GM19372 (cell line): ENCODE data around the gene AUNIP.

ENCODE experiments used
- ATAC-seq: cut with Tn5 transposase; IDR thresholded peaks from one replicate; pipeline ENCODE4 v1.9.1; 2021; ENCODE audit warnings: mild to moderate bottlenecking, low read depth, moderate library complexity; ENCODE audit not compliant: unreplicated experiment

Gene AUNIP

DNA sequence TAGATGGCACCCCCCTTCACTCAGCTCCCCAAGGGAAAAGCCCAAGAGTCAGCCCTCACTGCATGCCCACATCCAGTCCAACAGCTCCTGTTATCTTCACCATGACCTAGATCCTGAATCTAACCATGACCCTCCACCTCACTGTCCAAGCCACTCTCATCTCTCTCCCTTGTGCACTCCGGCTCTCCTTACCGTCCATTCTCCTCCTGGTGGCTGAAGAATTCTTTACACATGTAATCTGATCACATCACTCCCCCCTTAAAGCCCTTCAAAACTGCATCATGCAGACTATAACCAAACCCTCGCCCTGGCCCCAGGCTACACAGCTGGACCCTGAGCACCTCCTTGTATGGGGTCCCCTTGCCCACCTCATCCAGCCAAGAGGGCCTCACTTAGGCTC is 30.2 kb upstream of the AUNIP start:
- no peak for ATAC-seq

DNA sequence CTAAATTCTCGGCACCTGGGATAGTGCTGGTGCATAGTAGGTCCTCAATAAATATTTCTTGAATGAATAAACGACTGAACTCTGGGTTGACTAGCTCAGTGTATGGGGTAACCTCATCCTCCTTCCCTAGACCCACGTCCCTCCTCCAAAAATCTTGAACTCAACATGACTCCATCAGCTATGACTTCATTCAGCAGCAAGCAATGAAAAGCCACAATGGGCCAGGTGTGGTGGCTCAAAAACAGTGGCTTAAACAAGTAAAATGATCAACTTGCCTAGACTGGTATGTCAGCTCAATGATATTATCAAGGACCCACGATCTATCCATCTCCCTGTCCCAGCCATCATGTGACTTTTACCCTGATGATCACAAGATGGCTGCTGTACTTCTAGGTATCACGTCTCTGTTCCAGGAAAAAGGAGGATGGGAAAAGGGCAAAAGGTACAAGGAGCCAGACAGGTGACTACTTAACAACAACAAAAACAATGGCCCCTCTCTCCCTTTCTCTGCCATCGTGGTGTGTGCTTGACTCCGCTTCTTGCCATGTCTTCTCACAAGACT is 29.2 kb upstream of the AUNIP start:
- no peak for ATAC-seq

DNA sequence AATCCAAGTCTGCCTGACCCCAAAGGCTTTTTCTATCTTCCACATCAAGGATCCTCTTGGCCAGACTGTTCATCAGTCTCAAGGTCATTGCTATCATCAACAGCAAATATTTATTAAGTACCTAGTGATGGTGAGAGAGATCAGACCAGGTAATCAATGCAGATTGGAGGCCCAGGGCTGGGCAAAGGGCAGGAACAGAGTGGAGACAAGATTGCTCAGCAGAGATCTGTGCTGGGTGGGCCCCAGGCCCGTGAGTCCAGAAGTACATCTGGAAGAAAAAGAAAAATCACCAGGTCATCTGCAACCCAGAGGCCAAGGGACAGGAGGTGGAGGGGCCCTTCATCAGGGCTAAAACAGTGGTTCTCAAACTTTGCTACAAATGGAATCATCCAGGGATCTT is 26.3 kb upstream of the AUNIP start:
- ATAC-seq, result no peak

DNA sequence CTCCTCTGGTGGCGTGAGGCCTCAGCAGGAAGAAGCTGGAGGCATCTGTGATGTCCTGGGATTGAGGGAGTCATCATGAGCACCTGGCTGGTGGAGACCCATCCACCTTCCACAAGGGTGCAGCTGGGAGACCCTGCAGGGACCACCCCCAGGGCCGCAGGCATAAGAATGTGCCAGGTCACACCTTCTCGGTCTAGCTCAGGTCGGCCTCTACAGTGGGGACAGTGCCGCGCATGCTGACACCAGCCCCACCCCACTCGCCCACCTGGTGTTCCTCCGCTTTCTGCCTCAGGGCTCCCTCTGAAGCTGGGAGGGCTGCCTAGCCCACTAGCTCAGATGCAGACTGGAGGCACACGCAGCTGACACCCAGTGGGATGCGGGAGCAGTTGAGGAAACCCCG is 22.0 kb upstream of the AUNIP start:
- no peak for ATAC-seq

DNA sequence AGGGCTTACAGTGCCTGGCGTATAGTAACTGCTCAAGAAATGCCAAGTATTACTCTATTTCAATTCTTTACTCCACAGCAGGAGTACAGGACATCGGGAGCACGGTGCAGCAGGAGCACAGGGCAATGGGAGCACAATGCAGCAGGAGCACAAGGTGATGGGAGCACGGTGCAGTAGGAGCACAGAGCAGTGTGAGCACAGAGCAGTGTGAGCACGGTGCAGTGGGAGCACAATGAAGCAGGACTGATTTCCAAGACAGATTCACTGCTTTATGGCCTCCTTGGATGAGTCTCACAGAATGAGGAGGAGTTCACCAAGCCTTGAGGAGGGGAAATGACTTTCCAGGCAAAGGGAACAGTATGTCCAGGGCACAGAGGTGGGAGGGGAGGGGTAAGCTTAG is 21.3 kb upstream of the AUNIP start:
- ATAC-seq, result no peak

DNA sequence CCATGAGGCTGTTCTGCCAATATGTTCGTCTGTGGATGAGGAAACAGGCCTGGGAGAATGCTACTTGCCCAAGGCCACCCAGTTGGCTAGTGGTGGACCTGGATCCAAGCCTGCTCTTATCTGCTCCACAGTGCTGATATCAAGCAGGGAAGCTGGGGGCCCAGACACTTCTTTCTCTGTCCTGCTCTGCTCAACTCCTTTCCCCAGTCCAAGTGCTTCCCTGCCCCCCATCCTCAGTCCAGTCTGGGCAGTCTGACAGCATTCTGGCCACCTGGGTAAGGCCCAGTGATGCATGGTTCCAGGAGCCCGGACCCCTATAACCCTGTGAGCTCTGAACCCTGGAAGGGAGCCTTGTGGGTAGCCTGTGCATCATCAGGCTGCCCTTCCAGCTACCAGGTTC is 20.4 kb upstream of the AUNIP start:
- no peak for ATAC-seq

DNA sequence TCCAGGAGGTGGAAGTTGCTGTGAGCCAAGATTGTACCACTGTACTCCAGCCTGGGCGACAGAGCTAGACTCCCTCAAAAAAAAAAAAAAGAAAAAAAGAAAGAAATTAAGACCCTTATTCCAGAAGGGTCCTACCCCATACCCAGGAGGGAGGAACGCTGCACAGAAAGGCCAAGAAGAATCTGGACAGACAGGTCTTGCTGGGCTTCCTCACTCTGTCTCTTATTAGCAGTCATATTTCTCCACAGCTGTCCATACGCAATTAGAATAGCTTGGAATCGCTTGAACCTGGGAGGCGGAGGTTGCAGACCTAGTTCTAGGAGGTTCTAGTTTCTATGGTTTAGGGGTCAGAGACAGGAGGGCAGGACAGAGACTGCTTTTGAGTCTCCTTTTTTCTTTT is 19.4 kb upstream of the AUNIP start:
- no peak for ATAC-seq

DNA sequence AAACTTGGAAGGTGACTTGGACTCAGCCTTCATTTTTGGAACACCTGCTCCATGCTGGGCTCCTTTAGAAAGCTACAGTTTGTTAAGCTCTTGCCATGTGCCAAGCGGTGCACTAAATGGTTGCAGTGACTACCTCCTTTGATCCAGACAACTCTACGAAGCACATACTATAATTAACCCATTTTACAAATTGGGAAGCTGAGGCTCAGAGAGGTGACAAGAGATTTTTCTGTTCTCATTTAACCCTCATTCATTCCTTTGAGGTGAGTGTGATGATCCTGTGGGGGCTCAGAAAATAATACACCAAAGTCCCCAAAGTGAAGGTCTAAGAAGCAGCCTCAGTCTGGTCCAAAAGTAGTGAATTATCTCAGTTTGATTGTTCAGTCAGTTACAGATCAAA is 17.9 kb upstream of the AUNIP start:
- ATAC-seq, result no peak

DNA sequence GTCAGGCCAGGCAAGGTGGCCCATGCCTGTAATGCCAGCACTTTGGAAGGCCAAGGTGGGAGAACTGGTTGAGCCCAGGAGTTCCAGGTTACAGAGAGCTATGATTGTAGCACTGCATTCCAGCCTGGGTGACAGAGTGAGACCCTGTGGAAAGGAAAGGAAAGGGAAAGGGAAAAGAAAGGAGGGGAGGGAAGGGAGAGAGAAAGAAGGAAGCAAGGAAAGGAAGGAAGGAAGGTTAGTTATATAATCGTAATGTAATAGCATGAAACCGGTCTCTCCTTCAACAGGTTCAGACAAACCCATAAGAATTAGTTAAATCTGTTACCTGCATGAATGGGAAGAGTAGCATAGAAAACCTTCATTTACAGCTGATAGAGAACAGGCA is 17.4 kb upstream of the AUNIP start:
- no peak for ATAC-seq

DNA sequence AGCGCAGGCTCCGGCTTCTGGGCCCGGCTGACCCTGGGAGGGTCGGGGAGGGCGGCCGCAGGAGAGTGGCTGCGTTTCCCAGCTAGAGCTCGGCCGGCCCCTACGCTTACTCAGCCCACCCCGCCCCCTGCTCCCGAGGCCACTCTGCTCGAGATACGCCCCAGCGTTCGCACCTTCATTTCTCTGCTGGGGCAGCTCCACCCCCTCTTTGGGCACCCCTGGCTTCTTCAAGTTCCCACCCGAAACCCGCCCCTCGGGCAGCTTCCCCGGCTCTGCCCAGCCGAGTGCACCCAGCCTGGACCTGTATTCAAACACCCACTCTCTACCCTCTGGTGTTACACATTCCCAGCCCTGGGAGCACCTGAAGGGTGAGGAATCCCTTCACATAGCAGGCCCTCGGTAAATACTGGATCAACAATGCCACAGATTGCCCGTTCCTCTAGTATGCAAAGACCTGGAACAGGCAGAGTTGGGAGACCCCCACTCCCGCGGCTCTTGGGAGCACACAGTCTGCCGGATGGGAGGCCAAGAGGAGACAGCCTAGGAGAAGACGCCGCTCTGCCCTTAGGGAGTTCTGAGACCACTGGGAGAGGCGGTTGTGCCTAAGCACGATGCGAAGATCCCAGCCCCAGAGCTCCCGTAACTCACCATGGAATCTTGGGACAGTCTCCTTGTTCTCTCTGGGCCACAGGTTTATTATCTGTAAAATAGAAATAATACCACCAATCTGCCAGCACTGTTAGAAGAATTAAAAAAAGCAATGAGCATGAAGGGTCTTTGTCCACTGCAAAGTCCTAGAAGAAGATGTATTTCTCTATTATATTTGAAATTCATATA is 16.8 kb upstream of the AUNIP start:
- ATAC-seq, result peak; percentile 23

DNA sequence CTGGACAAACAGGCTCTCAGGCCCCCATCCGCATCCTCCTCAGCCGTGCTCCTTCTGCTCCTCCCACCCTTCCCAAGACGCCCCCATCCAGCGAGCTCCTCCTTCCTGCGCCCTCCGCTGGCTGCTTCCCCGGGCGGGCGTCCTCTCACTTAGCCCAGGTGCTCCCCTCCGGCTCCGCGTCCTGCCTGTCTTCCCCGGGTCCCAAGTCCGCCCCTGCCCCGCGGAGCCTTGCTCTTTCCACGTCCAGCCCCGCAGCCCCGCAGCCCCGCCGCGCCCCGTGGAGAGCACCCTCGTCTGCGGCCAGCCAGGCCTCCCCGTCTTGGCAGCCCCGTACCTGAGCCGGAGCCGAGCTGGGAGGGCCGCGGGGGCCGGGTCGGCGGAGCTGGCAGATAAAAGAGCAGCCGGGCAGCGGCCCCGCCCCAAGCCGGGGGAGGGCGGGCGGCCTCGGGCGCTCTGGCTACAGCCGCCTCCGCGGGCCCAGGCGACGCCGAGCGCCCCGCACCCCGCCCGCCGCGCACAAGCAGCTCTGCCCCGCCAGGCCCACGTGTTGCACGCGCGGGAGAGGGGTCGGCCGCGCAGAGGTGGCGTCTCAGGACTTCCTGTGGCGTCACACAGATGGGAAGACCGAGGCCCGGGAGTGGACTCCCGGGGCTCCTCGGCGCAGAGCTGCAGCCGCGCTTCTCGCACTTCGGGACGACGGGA is 16.0 kb upstream of the AUNIP start, which contains the start of gene PAQR7:
PAQR7 (minus strand) TSS at position 555 of the 702 bp plus-strand sequence. CDS start 11,869 bp downstream, outside the sequence.
- peak; percentile 62 for ATAC-seq

DNA sequence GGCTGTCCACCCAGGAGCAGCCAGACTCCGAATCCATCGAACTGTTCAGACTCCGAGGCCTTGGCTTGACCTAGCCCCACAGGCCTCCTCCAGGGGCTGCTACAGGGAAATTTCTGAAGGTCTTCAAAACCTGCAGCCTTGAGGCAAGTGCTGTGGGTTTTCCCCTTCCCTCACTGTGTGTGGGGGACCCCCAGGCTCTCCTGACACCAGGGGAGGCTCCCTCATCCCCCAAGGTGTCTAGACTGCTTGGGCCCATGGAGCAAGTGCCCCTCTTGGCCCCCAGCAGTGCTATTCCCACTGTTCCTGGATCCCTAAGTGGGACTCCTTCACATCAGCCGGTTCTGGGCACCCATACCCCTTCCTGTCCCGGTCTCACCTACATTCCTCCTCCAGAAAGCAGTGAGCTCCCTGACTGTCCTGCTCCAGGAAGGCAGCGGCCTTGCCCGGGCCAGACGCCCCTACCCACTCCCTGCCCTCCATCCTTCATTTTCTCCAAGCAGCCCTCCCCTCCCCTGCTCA is 15.4 kb upstream of the AUNIP start:
- no peak for ATAC-seq

DNA sequence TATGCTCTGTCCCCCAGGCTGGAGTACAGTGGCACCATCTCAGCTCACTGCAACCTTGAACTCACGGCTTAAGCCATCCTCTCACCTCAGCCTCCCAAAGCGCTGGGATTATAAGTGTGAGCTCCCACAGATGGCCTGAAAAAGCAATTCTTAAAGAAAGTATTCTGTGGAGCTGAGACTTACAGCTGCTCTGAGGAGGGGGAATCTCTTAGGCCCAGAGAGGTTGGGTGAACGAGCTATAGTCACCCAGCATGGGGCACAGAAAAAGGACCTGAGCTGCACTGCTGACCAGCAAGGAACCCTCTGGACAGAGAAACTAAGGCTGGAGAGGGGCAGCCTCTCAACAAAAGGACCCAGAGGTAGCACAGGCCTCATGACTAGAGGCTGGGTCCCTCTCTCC is 15.0 kb upstream of the AUNIP start:
- ATAC-seq, result no peak

DNA sequence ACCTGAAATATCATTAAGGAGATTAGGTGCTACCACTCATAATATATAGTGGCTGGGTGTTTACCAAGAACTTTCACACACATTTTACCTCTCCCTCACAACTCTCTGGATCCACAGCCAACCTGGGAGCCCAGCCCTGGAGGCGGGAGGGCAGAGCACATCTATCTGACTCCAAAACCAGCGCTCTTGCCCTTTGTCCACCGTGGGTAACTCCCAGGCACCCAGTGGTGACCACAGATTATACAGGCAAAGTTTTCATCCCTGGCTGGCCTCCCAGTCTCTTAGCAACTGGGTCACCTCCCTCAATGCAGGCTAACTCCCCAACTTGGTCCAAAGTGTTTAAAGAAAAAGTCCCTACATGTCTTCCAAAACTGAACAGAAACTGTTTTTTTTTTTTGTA is 13.9 kb upstream of the AUNIP start:
- ATAC-seq, result no peak

DNA sequence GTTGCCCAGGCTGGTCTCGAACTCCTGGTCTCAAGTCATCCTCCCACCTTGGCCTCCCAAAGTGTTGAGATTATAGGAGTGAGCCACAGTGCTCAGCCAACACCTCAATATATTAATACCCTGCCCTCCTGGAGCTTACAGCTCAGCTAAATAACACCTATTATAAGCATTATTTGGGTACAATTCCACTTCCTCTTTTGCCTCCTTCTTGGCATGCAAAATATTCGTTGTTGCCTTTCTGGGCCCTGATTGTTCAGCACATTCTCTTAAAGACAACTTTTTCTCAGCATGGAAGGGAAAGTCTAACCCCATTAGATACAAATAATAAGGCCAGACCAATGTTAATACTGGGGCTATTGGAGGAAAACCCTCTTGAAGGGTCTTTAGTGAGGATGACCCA is 13.5 kb upstream of the AUNIP start:
- no peak for ATAC-seq

DNA sequence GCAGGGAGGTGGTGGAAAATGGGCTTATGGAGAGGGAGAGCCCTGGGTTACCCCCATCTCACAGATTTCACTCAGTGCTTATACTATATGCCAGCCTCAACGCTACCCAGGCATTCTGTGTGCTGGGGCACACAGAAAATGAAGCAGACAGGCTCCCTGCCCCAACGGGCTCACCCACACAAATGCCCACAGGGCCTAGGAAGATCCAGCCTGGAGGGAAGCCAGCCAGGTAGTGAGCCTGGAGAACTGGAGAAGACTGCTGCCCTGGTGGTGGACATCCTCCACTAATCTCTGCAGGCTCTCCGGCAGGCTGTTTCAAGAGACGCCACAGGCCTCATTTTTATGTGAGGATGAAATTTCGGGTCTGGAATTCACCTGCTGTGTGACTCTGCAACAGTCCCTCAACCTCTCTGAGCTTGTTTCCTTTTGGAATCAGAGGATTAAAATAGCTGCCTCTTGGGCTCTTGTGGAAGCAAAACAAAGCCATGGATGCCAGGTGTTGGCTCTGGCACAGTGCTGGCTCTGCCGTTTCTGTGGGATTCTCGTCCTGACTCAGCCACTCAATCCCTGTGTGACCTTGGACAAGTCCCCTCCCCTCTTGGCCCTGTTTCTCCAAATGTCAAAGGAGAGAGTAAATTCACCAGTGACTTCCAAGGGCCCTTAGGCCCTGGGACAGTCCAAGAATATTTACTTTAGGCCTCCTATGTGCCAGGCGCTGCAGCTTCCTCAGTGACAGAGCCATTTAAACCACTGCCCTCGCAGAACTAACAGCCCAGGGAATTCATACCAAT is 12.6 kb upstream of the AUNIP start:
- no peak for ATAC-seq

DNA sequence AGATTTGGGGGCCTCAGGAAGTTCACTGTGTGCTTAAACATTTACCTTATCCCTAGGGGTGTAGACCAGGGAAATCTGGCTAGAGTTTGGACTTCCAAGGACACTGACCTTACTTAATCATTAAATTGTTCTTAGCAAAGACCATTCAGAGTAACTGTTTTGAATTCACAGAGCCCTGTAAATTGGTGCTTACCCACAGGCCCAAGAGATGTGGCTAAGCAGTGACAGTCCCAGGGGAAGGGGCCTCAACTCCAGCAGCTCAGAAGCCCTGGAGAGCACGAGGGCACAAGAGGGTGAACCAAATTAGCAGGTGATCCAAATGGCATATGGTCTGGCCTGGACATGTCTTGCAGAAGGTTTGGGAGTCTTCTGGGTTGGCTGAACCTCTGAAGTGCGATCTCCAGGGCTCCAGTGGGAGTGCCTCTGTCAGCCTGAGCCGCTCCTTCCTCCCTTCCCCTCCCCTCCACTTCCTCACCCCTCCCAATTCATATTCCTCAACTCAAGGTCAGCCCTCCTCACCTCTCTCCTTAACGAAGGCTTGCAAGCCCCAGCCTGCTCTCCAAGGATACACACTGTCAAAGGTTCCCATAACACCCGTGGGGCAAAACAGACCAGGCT is 11.9 kb upstream of the AUNIP start:
- no peak for ATAC-seq

DNA sequence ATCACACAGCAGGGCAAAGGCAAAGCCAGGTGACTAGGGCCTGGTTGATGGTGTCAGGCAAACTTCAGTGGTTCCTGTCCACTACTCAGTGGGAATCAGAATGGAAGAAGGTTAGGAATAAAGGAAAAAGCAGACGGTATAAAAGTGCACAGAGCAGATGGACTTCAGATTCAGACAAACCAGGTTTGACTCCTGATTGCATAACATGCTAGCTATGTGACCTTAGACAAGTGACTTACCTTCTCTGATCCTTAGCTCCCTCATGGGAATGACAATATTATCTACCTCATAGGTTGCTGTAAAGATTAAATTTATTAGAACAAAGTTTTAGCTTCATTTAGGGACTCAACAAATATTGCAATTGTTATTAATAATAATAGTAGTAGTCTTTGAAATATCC is 11.4 kb upstream of the AUNIP start:
- ATAC-seq, result no peak

DNA sequence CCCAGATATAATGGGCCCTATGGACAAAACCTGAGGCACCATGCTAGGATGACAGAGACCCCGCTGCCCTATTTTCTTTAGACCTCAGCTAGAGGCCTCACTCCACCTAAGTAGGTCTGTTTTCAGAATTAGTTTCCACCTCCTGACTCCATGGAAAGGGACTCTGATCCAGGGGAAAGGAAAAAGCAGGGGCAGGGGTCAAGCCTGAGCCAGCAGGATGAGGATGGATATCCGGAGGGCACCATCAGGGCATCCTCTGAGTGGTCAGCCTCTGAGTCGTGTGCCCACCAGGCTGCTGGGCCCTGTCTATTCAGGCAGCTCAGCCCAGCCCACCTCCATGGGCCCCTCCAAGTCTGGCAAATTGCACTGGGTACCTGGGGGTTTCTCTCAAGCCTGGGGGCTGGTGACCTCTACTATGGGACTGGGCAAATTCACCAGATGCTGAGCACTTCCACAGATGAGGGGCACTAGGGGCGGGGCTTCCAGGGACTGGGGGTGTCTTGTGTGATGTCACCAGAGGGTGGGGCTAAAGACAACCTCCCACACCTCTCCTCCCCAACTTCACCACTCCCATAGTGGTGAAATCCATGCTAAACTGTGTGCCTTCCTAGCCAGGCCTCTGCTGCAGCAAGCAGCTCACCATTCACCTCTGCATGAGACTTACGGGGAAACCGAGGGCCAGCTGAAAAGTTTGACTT is 10.8 kb upstream of the AUNIP start:
- no peak for ATAC-seq
